HepG2 (cell line): ENCODE data around the gene RGS14. TPM values are rescaled to one million over a fixed set of nuclear protein-coding genes. Genes with fewer than 3 reads are reported as not detected.

Experiments
- ARID2 ChIP-seq: sonication (generic); formaldehyde crosslinking; IDR thresholded peaks from 2 replicates; pipeline ENCODE4 v1.8.1; 2022; ENCODE audit warnings: mild to moderate bottlenecking, missing genetic modification reagents, borderline replicate concordance
- DMAP1 ChIP-seq: IDR thresholded peaks from 2 replicates; pipeline ENCODE4 v1.6.1; 2016
- DMTF1 ChIP-seq: sonication (generic); formaldehyde crosslinking; IDR thresholded peaks from 2 replicates; pipeline ENCODE4 v1.4.0; 2020; ENCODE audit warnings: mild to moderate bottlenecking, missing genetic modification reagents
- FOSL1 ChIP-seq: sonication (generic); formaldehyde crosslinking; IDR thresholded peaks from 2 replicates; pipeline ENCODE4 v1.9.0; 2021; ENCODE audit warnings: missing genetic modification reagents, borderline replicate concordance
- HNF4A ChIP-seq: sonication (generic); formaldehyde crosslinking; IDR thresholded peaks from 2 replicates; pipeline ENCODE4 v1.4.0; 2020; ENCODE audit warnings: missing genetic modification reagents
- KDM4B ChIP-seq: sonication (generic); formaldehyde crosslinking; IDR thresholded peaks from 2 replicates; pipeline ENCODE4 v1.4.0; 2020; ENCODE audit warnings: missing genetic modification reagents
- MED1 ChIP-seq: sonication (generic); formaldehyde crosslinking; IDR thresholded peaks from 2 replicates; pipeline ENCODE4 v1.4.0; 2020; ENCODE audit warnings: missing genetic modification reagents
- MTA3 ChIP-seq: sonication (generic); formaldehyde crosslinking; IDR thresholded peaks from 2 replicates; pipeline ENCODE4 v1.4.0; 2020; ENCODE audit warnings: missing genetic modification reagents
- NCOA1 ChIP-seq: sonication (generic); formaldehyde crosslinking; IDR thresholded peaks from 2 replicates; pipeline ENCODE4 v1.9.0; 2021; ENCODE audit warnings: missing genetic modification reagents
- NFRKB ChIP-seq: fragments of 450-650 bp; IDR thresholded peaks from 2 replicates; pipeline ENCODE4 v1.6.1; 2017
- NRL ChIP-seq: sonication (generic); formaldehyde crosslinking; IDR thresholded peaks from 2 replicates; pipeline ENCODE4 v1.5.0; 2020; ENCODE audit warnings: missing genetic modification reagents, mild to moderate bottlenecking, moderate library complexity, borderline replicate concordance
- SAP130 ChIP-seq: IDR thresholded peaks from 2 replicates; pipeline ENCODE4 v1.6.1; 2016; ENCODE audit warnings: low read depth
- STAG1 ChIP-seq: sonication (generic); formaldehyde crosslinking; IDR thresholded peaks from 2 replicates; pipeline ENCODE4 v1.4.0; 2020; ENCODE audit warnings: missing genetic modification reagents
- TBP ChIP-seq: sonication (generic); formaldehyde crosslinking; IDR thresholded peaks from 2 replicates; pipeline ENCODE4 v1.5.0; 2020; ENCODE audit warnings: missing genetic modification reagents
- TCF7L2 ChIP-seq: IDR thresholded peaks from 2 replicates; pipeline ENCODE4 v1.6.1; 2011; ENCODE audit warnings: mild to moderate bottlenecking, low read depth, low read length, moderate library complexity
- TFDP1 ChIP-seq: IDR thresholded peaks from 2 replicates; pipeline ENCODE4 v1.6.1; 2016; ENCODE audit warnings: missing compliant biosample characterization, missing genetic modification reagents, borderline replicate concordance
- THAP8 ChIP-seq: sonication (generic); formaldehyde crosslinking; IDR thresholded peaks from 2 replicates; pipeline ENCODE4 v1.5.1; 2020; ENCODE audit warnings: missing genetic modification reagents, mild to moderate bottlenecking, borderline replicate concordance
- ZBTB25 ChIP-seq: IDR thresholded peaks from 2 replicates; pipeline ENCODE4 v1.6.1; 2018; ENCODE audit warnings: missing genetic modification reagents
- ZKSCAN8 ChIP-seq: IDR thresholded peaks from 2 replicates; pipeline ENCODE4 v1.6.1; 2016; ENCODE audit warnings: borderline replicate concordance, missing genetic modification reagents, missing compliant biosample characterization
- ZNF10 ChIP-seq: sonication (generic); formaldehyde crosslinking; IDR thresholded peaks from 2 replicates; pipeline ENCODE4 v1.4.0; 2020; ENCODE audit warnings: mild to moderate bottlenecking, low read depth, missing genetic modification reagents, borderline replicate concordance
- ZNF317 ChIP-seq: sonication (generic); formaldehyde crosslinking; IDR thresholded peaks from 2 replicates; pipeline ENCODE4 v1.5.0; 2020; ENCODE audit warnings: mild to moderate bottlenecking, missing genetic modification reagents
- ZNF543 ChIP-seq: sonication (generic); formaldehyde crosslinking; IDR thresholded peaks from 2 replicates; pipeline ENCODE4 v1.4.0; 2020; ENCODE audit warnings: mild to moderate bottlenecking, missing genetic modification reagents
- ZNF644 ChIP-seq: IDR thresholded peaks from 2 replicates; pipeline ENCODE4 v1.6.1; 2016; ENCODE audit warnings: low read depth
- ZSCAN29 ChIP-seq: sonication (generic); formaldehyde crosslinking; conservative IDR thresholded peaks from 2 replicates; pipeline ENCODE4 v1.4.0; 2020; ENCODE audit warnings: mild to moderate bottlenecking, missing genetic modification reagents
- polyA plus RNA-seq, 8 experiments: library from polyadenylated mRNA; depleted of rRNA in 3 of 8; stranded (reverse) in 7 of 8; unstranded in 1 of 8; fragments of >200 nt; fragmentation: Illumina TruSeq in 4 of 8; extraction: Trizol in 4 of 8; gene quantifications; 2 replicates each; pipeline versions ENCODE4 v1.2.1 to v1.2.3, GENCODE V29; 2011 to 2016; ENCODE audit warnings: low read depth in 4 of 8, missing spikeins in 1 of 8, mixed read lengths in 1 of 8; ENCODE audit not compliant: insufficient read depth in 1 of 8
- total RNA-seq, 5 experiments: library from RNA; depleted of rRNA; stranded (reverse); fragments of >200 nt; fragmentation: Illumina TruSeq; extraction: Trizol; gene quantifications; 2 replicates each; pipeline ENCODE4 v1.2.3, GENCODE V29; 2016; ENCODE audit warnings: low read depth in 1 of 5
- TF ChIP-seq, protein P1 (sequence below): sonication (generic); formaldehyde crosslinking; IDR thresholded peaks from 2 replicates; pipeline ENCODE4 v1.5.1; 2020; ENCODE audit warnings: mild to moderate bottlenecking, missing genetic modification reagents, borderline replicate concordance

RGS14 gene
- total and polyA plus RNA-seq, 2 of the 13 experiments (the other 11 are each of a cell fraction or from before 2014, with no cell fraction given) = 11.1 to 17.2 TPM

DNA sequence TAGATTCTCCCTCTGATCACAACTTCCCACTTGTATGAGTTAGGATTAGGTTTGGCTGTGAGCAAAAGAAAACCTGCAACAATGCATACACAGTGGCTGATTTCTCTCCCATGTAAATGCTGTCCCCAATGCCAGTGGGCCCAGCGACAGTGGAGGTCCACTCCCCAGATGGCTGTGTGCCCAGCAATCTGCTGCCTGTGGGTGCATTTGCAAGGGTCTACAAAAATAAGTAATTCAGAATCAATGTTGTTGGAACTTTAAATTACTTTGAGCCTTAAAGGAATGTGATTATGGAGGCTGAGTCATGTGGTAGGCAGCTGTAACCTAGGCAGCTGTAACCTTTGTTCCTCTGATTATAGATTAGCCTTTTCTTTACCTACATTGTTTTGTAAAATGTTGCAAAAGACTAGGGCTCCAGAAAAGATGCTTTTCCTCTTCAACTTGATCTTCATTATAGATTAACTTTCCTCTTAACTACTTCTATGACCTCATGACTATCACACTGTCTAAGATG, 31.8 kb upstream of the RGS14 start (continued):
- no peak for TF ChIP-seq THAP8
- TF ChIP-seq SAP130 (CRISPR knock-in tag) = peak; percentile 54; the same call in 1 of the 2 replicates
- TF ChIP-seq, protein P1, sequence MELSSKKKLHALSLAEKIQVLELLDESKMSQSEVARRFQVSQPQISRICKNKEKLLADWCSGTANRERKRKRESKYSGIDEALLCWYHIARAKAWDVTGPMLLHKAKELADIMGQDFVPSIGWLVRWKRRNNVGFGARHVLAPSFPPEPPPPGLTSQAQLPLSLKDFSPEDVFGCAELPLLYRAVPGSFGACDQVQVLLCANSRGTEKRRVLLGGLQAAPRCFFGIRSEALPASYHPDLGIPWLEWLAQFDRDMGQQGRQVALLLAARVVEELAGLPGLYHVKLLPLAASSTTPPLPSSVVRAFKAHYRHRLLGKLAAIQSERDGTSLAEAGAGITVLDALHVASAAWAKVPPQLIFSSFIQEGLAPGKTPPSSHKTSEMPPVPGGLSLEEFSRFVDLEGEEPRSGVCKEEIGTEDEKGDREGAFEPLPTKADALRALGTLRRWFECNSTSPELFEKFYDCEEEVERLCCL (CRISPR knock-in tag) = no peak
- TF ChIP-seq HNF4A (CRISPR knock-in tag) = peak; percentile 76
- no peak for TF ChIP-seq TCF7L2
- TF ChIP-seq DMTF1 (CRISPR knock-in tag) = no peak
- no peak for TF ChIP-seq STAG1 (CRISPR knock-in tag)
- no peak for TF ChIP-seq MTA3 (CRISPR knock-in tag)
- TF ChIP-seq TFDP1 (CRISPR knock-in tag) = no peak
- TF ChIP-seq ZKSCAN8 (CRISPR knock-in tag) = no peak; the same call in 1 of the 2 replicates
- TF ChIP-seq MED1 (CRISPR knock-in tag) = peak; percentile 54; the same call in 1 of the 2 replicates
- TF ChIP-seq NFRKB = no peak
- TF ChIP-seq ARID2 (CRISPR knock-in tag) = no peak
- 0 out of 2 replicates have a peak, but pooled peaks have one; percentile 38 for TF ChIP-seq ZNF543
- TF ChIP-seq DMAP1 (CRISPR knock-in tag) = 0 out of 2 replicates have a peak, but pooled peaks have one; percentile 33
- TF ChIP-seq ZNF644 (CRISPR knock-in tag) = no peak
- TF ChIP-seq NRL = no peak
- no peak for TF ChIP-seq ZNF317 (CRISPR knock-in tag)
- TF ChIP-seq ZSCAN29 (CRISPR knock-in tag) = no peak
- TF ChIP-seq ZBTB25 (CRISPR knock-in tag) = 0 out of 2 replicates have a peak, but pooled peaks have one; percentile 11
- TF ChIP-seq NCOA1 (CRISPR knock-in tag) = no peak
- TF ChIP-seq KDM4B (CRISPR knock-in tag) = no peak
- TF ChIP-seq FOSL1 (CRISPR knock-in tag) = peak; percentile 75; the same call in 1 of the 2 replicates
- no peak for TF ChIP-seq ZNF10 (CRISPR knock-in tag)
- TF ChIP-seq TBP (CRISPR knock-in tag) = no peak
